Measurements from ENCODE around the gene MAP3K12. TPM values are rescaled to one million over a fixed set of nuclear protein-coding genes. Genes with fewer than 3 reads are reported as not detected.

Gene MAP3K12
- total and polyA plus RNA-seq, 2 of the 13 experiments (the other 11 are each of a cell fraction or from before 2014, with no cell fraction given) = 0.20 to 1.1 TPM

DNA sequence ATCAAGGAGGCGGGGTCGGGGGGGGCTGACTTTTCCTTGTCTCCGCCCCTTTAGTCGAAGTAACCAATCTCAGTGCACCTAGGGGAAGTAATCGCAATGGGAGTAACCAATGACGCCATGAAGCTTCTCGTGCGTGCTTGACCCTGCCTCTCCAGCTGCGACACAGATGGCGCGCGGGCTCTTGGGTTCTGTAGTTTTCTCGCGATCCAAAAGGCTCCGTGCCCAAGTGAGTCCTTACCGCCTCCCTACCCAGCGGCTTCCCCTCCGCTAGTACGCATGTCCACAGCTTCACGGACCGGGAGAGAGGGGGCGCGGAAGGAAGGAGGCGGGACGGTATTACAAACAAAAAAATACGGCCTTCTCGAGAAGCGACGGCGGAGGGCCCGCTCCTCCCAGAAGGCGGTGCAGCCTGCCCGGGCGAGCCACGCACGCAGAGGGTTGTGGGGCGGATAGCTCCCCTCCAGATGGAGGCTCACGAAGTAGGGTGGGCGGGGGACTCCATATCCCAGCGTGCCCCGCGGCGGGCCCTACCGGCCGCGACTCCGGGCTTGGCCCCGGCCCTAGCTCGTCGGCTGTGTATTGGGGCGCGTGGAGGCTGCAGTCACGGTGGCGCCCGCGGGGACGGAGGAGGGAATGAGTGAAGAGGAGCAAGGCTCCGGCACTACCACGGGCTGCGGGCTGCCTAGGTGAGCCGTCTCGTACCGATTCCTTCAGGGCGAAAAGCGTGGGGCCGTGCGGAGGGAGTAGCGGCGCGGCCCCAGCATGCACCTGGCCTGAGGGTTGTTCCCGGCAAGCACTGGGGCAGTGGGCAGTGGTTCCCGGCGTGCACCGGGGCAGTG is 1.7 kb upstream of the MAP3K12 start, which contains the start of gene TARBP2 (continued):
- TF ChIP-seq, protein P1, sequence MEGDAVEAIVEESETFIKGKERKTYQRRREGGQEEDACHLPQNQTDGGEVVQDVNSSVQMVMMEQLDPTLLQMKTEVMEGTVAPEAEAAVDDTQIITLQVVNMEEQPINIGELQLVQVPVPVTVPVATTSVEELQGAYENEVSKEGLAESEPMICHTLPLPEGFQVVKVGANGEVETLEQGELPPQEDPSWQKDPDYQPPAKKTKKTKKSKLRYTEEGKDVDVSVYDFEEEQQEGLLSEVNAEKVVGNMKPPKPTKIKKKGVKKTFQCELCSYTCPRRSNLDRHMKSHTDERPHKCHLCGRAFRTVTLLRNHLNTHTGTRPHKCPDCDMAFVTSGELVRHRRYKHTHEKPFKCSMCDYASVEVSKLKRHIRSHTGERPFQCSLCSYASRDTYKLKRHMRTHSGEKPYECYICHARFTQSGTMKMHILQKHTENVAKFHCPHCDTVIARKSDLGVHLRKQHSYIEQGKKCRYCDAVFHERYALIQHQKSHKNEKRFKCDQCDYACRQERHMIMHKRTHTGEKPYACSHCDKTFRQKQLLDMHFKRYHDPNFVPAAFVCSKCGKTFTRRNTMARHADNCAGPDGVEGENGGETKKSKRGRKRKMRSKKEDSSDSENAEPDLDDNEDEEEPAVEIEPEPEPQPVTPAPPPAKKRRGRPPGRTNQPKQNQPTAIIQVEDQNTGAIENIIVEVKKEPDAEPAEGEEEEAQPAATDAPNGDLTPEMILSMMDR (CRISPR knock-in tag; IDR thresholded peaks at IDR 0.05) = peak; percentile 11; the same call in 1 of the 2 replicates
- TF ChIP-seq REPIN1 (CRISPR knock-in tag; IDR thresholded peaks at IDR 0.05; ENCODE audit: borderline replicate concordance, low read depth) (peak; percentile 93), ZNF883 (CRISPR knock-in tag; IDR thresholded peaks at IDR 0.05; ENCODE audit: not compliant biosample characterization) (peak; percentile 93), ZNF451 (CRISPR knock-in tag; IDR thresholded peaks at IDR 0.05) (0 out of 2 replicates have a peak, but pooled peaks have one; percentile 22), HES4 (CRISPR knock-in tag; IDR thresholded peaks at IDR 0.05; ENCODE audit: borderline replicate concordance) (peak; percentile 64; the same call in 1 of the 2 replicates), HIVEP1 (CRISPR knock-in tag; IDR thresholded peaks at IDR 0.05) (peak; percentile 83), KLF12 (CRISPR knock-in tag; IDR thresholded peaks at IDR 0.05; ENCODE audit: borderline replicate concordance) (peak; percentile 81; the same call in 1 of the 2 replicates), JUNB (CRISPR knock-in tag; IDR thresholded peaks at IDR 0.05; ENCODE audit: borderline replicate concordance) (no peak), ZNF138 (CRISPR knock-in tag; IDR thresholded peaks at IDR 0.05; ENCODE audit: low read depth) (no peak), ZNF33B (CRISPR knock-in tag; IDR thresholded peaks at IDR 0.05) (peak; percentile 33; the same call in 1 of the 2 replicates), RAD21 (CRISPR knock-in tag; IDR thresholded peaks at IDR 0.05) (peak; percentile 38; the same call in 1 of the 2 replicates), ZNF329 (CRISPR knock-in tag; IDR thresholded peaks at IDR 0.05; ENCODE audit: low read depth) (peak; percentile 88), HNRNPUL1 (IDR thresholded peaks at IDR 0.05; ENCODE audit: low read depth, low read length) (no peak)
- TF ChIP-seq, protein P2, sequence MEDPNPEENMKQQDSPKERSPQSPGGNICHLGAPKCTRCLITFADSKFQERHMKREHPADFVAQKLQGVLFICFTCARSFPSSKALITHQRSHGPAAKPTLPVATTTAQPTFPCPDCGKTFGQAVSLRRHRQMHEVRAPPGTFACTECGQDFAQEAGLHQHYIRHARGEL (CRISPR knock-in tag; IDR thresholded peaks at IDR 0.05) = no peak
- TF ChIP-seq, protein P3, sequence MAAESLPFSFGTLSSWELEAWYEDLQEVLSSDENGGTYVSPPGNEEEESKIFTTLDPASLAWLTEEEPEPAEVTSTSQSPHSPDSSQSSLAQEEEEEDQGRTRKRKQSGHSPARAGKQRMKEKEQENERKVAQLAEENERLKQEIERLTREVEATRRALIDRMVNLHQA (CRISPR knock-in tag; IDR thresholded peaks at IDR 0.05) = 0 out of 2 replicates have a peak, but pooled peaks have one; percentile 23
- TF ChIP-seq, protein P4, sequence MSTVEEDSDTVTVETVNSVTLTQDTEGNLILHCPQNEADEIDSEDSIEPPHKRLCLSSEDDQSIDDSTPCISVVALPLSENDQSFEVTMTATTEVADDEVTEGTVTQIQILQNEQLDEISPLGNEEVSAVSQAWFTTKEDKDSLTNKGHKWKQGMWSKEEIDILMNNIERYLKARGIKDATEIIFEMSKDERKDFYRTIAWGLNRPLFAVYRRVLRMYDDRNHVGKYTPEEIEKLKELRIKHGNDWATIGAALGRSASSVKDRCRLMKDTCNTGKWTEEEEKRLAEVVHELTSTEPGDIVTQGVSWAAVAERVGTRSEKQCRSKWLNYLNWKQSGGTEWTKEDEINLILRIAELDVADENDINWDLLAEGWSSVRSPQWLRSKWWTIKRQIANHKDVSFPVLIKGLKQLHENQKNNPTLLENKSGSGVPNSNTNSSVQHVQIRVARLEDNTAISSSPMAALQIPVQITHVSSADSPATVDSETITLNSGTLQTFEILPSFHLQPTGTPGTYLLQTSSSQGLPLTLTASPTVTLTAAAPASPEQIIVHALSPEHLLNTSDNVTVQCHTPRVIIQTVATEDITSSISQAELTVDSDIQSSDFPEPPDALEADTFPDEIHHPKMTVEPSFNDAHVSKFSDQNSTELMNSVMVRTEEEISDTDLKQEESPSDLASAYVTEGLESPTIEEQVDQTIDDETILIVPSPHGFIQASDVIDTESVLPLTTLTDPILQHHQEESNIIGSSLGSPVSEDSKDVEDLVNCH (CRISPR knock-in tag; IDR thresholded peaks at IDR 0.05) = no peak
- TF ChIP-seq, protein P5, sequence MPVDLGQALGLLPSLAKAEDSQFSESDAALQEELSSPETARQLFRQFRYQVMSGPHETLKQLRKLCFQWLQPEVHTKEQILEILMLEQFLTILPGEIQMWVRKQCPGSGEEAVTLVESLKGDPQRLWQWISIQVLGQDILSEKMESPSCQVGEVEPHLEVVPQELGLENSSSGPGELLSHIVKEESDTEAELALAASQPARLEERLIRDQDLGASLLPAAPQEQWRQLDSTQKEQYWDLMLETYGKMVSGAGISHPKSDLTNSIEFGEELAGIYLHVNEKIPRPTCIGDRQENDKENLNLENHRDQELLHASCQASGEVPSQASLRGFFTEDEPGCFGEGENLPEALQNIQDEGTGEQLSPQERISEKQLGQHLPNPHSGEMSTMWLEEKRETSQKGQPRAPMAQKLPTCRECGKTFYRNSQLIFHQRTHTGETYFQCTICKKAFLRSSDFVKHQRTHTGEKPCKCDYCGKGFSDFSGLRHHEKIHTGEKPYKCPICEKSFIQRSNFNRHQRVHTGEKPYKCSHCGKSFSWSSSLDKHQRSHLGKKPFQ (CRISPR knock-in tag; IDR thresholded peaks at IDR 0.05; ENCODE audit: insufficient replicate concordance) = peak; percentile 86
- TF ChIP-seq, protein P6, sequence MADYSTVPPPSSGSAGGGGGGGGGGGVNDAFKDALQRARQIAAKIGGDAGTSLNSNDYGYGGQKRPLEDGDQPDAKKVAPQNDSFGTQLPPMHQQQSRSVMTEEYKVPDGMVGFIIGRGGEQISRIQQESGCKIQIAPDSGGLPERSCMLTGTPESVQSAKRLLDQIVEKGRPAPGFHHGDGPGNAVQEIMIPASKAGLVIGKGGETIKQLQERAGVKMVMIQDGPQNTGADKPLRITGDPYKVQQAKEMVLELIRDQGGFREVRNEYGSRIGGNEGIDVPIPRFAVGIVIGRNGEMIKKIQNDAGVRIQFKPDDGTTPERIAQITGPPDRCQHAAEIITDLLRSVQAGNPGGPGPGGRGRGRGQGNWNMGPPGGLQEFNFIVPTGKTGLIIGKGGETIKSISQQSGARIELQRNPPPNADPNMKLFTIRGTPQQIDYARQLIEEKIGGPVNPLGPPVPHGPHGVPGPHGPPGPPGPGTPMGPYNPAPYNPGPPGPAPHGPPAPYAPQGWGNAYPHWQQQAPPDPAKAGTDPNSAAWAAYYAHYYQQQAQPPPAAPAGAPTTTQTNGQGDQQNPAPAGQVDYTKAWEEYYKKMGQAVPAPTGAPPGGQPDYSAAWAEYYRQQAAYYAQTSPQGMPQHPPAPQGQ (CRISPR knock-in tag; IDR thresholded peaks at IDR 0.05; ENCODE audit: borderline replicate concordance) = no peak

All from HepG2 (cell line).